Liver (tissue), 3 donors: Measurements from ENCODE around the gene SEC22B.

Experiments used
- ATF3 ChIP-seq: IDR thresholded peaks from 2 replicates; pipeline ENCODE4 v1.6.1; 2016; ENCODE audit warnings: antibody characterized with exemption
- CTCF ChIP-seq: fragments of 150-350 bp; IDR thresholded peaks from 2 replicates; pipeline ENCODE4 v1.5.1; 2017; ENCODE audit warnings: improper control_type of control experiment, low read depth, low read length; ENCODE audit not compliant: missing input control
- EGR1 ChIP-seq, 2 donors: IDR thresholded peaks; 2 replicates each; pipeline ENCODE4 v1.6.1; 2016 to 2018; ENCODE audit warnings: antibody characterized with exemption in 2 of 2, low read depth in 2 of 2
- FOXA1 ChIP-seq: IDR thresholded peaks from 2 replicates; pipeline ENCODE4 v1.6.1; 2016; ENCODE audit warnings: antibody characterized with exemption
- JUND ChIP-seq, 2 donors: IDR thresholded peaks; 2 replicates each; pipeline ENCODE4 v1.6.1; 2016; ENCODE audit warnings: antibody characterized with exemption in 2 of 2
- MAX ChIP-seq: IDR thresholded peaks from 2 replicates; pipeline ENCODE4 v1.6.1; 2016; ENCODE audit warnings: antibody characterized with exemption
- NR2F2 ChIP-seq: IDR thresholded peaks from 2 replicates; pipeline ENCODE4 v1.6.1; 2016; ENCODE audit warnings: antibody characterized with exemption
- RAD21 ChIP-seq, 2 donors: IDR thresholded peaks; 2 replicates each; pipeline ENCODE4 v1.6.1; 2016; ENCODE audit warnings: antibody characterized with exemption in 2 of 2, mild to moderate bottlenecking in 2 of 2
- REST ChIP-seq: IDR thresholded peaks from 2 replicates; pipeline ENCODE4 v1.6.1; 2016; ENCODE audit warnings: antibody characterized with exemption, mild to moderate bottlenecking
- RXRA ChIP-seq, 2 donors: IDR thresholded peaks; 2 replicates each; pipeline ENCODE4 v1.6.1; 2017 to 2018; ENCODE audit warnings: antibody characterized with exemption in 2 of 2, mild to moderate bottlenecking in 1 of 2
- TAF1 ChIP-seq: conservative IDR thresholded peaks from 2 replicates; pipeline ENCODE4 v1.6.1; 2016; ENCODE audit warnings: antibody characterized with exemption, mild to moderate bottlenecking
- YY1 ChIP-seq: IDR thresholded peaks from 2 replicates; pipeline ENCODE4 v1.6.1; 2016; ENCODE audit warnings: antibody characterized with exemption, mild to moderate bottlenecking
- ZBTB33 ChIP-seq: IDR thresholded peaks from 2 replicates; pipeline ENCODE4 v1.6.1; 2016; ENCODE audit warnings: antibody characterized with exemption
- donor health status: healthy.
- donor health status: healthy.

- TF ChIP-seq YY1, result no peak
- TF ChIP-seq CTCF, result no peak
- no peak for TF ChIP-seq JUND (IDR thresholded peaks at IDR 0.05)
- TF ChIP-seq FOXA1, result no peak
- no peak for TF ChIP-seq ATF3
- no peak for TF ChIP-seq REST
- TF ChIP-seq MAX, result no peak
- TF ChIP-seq TAF1, result peak; percentile 23
- TF ChIP-seq RAD21 (IDR thresholded peaks at IDR 0.05), result no peak
- no peak for TF ChIP-seq EGR1 (IDR thresholded peaks at IDR 0.05; ENCODE audit: low read depth in 2 of 2)
- TF ChIP-seq ZBTB33, result no peak
- no peak for TF ChIP-seq RXRA (IDR thresholded peaks at IDR 0.05)
- no peak for TF ChIP-seq NR2F2
These were observed 42.9 kb downstream of the SEC22B start for GRCh38 chr1:120133228-120133927.
